ENCODE data around the gene CDH23.

CDH23 gene

DNA sequence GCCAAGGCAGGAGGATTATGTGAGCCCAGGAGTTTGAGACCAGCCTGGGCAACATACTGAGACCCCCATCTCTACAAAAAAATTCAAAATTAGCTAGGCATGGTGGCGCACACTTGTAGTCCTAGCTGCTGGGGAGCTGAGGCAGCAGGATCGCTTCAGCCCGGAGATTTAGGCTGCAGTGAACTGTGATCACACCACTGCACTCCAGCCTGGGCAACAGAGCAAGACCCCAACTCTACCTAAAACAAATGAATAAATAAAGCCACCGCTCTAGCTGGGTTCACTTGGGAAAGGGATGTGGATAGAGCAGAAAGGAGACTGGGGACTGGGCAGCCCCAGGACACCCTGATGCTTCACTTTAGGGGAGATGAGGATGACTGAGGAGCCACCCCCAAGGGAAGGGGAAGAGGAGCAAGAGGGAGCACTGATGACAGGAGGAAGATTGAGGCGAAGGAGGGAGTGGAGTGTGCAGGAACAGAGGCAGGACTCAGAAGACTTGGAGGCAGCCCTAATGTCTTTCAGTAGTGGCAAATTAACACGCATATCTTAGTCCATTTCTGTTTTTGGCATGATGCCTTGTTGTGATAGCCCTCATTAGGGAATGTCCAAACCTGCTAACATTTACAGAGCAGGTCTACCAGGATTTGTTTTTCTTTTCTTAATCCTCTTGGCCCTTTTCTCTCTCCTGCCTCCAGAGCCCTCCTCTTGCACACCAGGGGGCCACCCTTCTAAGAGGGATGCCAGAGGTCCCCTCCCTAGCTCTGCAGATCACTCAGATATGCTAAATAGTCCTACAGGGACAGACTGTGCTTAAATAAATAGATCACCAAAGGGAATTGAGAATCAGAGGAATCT lies 234.5 kb downstream of the CDH23 start:
- DNase-seq = no peak

DNA sequence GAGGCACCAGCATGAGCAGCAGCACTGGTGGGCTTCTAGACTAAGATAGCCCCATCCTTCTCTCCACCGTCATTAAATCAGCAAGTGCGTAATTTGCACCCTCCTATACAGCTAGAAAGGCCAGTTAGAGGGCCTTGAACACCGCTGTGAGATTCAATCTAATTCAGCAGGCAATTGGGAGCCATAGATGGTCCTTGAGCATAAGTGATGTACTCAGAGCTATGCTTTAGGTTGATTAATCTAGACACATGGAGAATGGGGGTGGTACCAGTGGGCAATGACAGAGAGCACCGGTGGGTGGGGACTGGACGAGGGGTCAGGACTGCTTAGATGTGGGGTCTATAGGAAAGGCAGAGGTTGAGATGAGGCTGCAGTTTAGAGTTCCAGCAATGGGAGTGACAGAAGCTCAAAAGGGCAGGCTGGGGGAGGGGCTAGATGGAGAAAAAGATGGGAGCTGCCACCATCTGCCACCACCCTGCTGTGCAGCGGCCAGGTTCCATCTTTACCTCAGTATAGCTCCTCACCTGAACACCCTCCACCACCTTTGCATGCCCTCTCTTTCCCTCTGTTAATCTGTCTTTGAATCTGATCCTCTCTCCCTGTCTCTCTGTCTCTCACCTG lies 235.6 kb downstream of the CDH23 start:
- DNase-seq = no peak

DNA sequence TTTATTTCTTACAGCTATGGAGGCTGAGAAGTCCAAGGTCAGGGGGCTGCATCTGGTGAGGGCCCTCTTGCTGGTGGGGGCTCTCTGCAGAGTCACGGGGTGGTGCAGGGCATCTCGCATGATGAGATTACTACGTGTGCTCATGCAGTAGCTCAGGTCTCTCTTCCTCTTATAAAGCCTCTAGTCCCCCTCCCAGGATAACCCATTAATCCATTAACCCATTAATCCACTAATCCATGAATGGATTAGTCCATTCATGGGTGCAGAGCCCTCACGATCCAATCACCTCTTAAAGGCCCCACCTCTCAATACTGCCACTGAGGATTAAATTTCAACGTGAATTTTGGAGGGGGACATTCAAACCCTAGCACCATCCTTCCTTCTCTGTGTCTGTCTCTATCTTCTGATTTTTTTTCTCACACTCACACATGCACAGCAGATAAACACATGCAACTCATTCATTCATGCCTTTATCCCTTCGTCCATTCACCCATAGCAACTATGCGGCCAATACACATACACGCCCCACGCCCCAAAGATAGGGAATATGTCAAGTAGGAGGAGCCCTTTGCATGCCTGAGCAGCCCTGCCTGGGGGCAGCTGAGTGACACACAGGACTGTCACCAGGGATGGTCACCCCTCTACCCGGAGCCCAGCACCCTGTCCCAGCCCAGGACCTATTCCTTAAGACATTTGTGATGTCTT lies 236.3 kb downstream of the CDH23 start:
- no peak for DNase-seq

DNA sequence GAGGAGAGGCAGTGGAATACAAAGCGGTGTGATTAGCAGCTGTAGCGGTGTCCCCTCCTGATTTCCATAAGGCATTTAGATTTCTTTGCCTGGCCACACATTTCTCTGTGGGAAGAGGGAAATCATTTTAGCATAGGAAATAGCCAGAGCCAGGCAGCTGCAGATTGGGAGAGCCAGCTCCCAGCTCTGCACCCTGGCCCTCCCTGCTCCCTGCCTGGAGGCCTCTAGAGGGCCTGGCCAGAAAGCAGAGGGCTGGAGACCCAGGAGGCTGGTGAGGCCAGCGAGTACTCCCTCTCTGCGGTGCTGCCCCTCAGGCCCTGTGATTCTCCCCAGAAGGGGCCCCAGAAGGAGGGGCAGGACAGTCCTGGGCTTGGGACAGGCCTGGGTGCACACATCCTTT lies 237.2 kb downstream of the CDH23 start:
- no peak for DNase-seq

DNA sequence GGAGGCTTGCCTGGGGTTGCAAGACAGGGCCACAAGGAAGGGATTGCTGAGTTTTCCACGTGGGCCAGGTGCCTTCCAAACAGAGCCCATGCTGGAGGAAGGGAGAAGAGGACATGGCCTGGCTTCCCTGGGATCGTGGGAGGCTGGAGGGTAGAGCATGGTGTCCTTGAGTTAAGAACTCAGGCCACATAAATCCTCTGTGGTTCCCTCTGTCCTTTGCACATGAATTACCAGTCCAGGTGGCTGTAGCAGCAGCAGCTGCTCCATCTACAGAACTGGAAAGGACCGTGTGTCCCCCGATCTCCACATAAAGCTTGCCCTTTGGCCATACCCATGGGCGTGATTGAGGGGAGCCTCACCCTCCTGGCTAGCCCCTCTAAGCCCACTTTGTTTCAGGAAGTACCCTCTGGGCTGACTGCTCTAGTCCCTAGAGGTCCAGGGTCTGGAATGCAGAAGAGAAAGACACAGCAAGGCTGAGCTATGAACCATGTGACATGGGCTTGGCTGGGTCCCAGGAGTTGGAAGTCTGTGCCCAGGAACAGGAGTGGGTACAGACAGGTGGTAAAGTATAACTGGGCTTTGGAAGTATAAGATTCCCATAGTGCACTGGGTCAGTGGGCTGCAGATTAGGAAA lies 237.9 kb downstream of the CDH23 start:
- no peak for DNase-seq

DNA sequence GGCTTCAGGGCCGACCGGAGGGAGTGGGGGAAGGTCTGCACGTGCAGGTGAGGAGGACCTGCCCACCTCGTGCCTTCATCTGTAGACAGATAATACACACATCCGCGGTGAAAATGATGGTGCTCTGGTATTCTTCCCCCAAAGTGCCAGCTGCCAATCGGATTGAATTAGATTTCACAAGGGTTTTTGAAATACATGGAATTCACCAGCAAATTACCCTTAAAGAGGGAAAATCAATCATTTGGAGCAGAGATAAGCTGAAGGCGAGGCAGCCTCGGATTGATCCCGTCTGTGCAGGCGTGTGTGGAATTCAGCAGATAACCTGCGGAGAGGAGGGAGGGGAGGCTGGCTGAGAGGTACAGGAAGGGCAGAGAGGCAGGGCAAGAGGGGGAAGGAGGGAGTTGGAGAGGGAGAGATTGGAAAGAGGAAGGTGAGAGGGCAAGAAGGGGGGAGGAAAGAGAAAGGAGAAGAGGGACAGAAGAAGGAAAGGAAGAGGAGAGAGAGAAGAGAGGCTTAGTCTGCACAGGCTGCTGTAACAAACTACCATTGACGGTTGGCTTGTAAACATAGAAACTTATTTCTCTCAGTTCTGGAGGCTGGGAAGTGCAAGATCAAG lies 238.6 kb downstream of the CDH23 start:
- no peak for DNase-seq

DNA sequence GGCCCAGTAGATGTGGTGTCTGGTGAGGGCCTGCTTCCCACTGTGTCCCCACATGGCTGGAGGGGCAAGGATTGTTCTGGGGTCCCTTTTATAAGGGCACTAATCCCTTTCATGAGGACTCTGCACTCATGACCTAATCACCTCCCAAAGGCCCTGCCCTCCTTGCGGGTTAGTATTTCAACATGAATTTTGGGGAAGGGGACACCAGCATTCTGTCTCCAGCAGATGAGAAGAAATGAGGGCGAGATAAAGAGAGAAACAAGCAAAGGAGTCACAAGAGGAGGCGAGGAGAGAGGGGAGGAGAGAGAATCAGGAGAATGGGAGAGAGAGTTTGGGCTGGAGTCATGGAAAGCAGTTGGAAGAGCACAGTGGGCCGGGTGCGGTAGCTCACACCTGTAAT lies 239.1 kb downstream of the CDH23 start:
- no peak for DNase-seq

DNA sequence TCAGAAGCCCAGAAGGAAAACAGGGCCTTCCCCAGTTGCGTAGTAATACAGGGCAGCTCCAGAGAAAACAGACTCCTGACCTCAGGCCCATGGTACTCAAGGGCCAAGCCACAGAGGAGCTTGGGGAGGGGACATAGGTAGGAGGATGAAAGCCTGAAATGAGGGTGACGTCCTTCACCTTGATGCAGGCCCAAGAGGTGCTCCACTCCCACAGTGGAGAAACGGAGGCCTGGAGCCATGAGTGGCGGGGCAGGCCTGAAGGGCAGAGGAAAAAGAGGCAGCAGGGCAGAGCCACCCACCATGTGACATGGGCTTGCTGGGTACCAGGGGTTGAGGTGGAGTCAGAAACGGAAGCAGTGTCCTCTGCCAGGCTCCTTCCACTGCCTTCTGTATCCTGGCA lies 239.9 kb downstream of the CDH23 start:
- DNase-seq = no peak

DNA sequence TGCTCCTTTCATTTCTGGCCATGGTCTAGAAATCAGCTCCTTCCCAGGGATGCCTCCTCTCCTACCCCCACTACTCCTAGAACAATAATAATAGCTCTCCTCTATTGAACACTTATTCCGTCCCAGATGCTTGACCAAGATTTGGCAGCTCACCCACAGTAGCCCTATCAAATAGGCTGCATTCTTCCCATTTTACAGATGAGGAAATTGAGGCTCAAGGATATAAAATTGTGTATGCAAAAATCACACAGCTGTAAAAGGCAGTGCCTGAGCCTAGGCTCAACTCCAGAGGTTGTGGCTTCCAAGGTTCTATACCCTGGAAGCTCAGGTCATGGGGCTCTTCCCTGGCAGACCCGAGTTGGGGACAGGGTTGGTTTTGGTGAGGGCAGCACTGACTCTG lies 240.6 kb downstream of the CDH23 start:
- no peak for DNase-seq

DNA sequence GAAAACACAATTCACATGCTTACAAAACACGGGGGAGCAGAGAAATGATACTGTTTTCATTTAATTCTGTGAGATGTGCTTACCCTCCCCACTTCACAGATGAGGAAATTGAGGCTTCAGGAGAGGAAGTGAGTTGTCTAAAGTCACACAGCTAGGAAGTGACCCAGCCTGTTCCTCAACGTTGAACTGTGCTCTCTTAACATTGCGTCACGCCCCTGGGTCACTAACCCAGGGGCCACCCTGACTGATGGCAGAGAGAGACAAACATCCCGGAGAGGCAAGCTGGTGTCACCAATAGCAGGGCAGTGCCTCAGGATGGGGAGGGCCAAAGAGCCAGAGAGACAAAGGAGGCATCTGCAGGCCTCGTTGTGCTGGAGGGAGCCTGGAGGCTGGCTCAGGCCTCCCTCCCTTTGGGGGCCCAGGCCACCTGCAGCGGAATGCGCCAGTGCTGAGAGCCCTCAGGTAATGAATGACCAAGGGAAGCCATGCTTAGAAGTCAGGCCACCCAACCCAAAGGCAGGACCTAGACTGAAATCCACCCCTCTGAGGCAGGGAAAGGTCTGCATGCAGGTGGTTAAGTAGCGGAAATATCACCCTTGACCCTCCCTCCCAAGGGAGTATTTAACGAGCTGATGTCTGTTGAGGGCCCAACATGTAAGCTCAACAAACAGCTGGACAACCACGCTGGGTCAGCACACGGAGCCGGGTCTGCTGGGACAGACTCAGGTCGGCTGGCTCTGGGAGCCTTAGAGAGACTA lies 241.5 kb downstream of the CDH23 start:
- peak; percentile 12 to 80 for DNase-seq

DNA sequence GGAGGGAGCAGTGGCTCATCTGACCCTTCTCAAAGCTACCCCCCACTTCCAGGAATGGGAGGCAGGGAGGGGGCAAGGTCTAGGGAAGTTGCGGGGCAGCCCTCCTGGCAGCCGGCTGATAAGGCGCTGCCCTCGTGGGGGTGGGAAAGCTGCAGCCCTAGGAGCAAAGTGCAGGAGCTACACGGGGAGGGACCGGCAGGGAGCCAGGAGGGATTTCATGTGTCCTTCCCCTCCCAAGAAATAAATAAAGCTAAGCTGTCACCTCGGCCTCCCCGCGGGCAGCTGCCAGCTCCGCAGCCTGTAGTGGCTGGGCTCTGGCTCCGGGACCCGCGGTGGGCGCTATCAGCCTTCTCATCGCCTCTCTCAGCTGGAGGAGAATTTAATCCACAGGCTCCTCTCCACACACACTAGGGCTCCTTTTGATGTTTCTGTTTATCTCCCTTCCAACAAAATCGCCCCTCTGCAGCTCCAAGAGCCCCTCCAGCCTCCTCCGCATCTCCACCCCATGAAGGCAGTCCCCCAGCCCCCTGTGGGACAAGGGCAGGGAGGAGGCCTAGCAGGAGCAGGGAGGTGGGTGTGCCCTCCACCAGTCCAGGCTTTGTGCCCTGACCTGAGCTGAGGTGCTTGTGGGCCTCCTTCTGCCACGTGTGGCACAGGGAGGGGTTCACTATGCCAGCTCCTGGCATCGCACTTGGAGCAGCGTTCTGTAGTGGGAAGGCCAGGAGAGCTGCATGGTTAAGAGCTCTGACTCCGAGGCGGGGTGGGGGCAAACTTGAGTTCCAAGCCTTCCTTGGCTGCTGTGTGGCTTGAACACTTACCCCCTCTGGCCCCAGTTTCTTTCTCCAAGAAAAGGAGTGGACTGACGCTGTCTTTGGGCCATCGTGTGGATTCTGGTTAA lies 242.4 kb downstream of the CDH23 start:
- no peak for DNase-seq

DNA sequence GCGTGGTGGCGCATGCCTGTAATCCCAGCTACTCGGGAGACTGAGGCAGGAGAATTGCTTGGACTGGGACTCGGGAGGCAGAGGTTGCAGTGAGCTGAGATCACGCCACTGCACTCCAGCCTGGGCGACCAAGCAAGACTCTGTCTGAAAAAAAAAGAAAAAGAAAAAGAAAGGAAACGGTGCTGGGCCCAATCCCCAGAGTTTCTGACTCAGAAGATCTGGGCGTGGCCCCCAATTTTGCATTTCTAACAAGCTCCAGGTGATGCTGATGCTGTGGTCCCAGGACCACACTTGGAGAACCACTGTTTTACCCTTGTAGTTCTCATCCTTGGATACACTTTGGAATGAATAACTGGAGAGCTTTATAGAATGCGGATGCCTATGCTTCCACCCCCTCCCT lies 243.9 kb downstream of the CDH23 start:
- DNase-seq = no peak

DNA sequence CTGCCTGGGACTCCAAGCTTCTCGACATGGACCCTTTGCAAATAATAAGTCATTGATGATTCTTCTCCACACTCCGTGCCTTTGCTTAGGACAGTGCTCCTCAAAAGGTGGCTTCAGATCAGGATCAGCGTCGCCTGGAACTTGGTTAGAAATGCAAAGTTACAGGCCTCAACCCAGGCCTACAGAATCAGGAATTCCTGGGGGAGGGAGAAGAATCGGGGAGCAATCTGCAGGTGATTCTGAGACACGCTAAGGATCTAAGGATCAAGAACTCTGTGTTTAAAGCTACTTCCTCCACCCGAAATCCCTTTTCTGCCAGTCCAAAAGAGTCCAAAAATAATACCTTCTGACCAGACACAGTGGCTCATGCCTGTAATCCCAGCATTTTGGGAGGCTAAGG lies 244.7 kb downstream of the CDH23 start:
- no peak for DNase-seq

DNA sequence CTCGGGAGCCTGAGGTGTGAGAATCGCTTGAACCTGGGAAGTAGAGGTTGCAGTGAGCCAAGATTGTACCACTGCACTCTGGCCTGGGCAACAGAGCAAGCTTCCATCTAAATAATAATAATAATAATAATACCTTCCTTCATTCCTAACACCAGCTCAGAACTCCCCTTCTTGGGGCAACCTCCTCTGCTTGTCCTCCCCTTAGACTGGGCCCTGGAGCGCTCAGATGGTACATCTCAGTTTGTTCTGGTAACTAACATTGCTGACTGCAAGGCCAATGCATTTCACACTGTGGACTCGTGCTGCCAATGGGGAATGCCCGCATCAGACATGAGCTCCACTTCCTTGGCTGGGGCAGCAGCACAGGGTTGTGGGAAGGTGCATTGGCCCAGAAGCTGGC lies 245.3 kb downstream of the CDH23 start:
- DNase-seq = no peak

DNA sequence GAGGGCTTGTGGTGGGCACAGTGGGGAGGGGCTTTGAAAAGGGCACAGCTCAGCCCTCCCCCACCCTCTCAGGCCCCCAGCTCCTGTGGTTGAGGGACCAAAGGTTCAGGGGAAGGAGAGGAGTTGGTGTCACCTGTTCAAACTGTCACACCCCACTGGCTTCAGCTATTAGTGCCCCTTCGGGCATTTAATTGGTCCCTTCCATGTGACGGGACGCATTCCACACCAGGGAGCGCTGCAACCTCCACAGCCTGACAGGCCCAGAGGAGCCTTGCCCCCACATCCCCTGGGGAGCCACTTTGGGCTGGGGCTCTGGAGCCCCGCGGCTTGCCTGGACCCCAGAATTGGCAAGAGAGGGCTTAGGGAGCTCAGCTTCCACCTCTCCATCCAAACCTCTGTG lies 247.2 kb downstream of the CDH23 start:
- DNase-seq = no peak

DNA sequence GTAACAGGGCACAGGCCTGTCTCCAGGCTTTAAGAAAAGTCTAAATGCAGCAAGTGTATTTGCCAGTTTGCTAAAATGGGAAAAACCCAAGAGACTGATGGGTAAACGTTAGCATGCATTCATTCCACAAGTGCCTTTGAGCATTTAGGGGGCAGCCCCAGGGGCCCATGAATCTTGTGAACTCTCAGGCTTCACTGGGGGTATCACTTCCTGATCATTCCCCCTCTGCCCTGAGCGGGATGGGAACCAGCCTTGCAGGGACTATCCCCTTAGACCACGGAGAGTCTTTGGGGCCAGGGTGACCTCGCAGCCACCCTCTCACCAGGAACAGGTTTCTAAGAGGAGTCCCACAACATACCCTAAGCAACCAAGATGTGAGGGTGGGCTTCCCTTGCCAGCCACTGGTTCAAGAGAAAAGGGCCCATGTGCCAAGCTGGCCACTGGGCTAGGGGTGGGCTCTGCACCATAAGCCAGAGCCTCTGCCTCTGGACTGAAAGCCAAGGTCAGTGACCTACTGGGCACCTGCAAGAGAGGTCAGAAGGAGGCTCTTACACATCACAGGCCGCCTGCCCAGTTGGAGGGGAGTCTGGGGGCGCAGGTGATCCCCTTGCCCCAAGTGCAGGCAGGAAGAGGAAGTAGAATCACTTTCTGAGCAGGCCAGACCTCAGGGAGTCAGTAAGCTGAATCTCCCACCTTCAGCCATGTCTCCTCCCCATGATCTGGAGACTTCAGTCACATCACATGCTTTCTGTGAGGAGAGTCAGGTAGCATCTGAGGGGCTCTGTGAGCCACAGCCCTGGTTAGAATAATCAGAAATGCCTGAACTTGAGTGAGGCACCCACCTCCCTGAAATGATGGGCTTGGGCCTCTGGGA lies 247.8 kb downstream of the CDH23 start:
- no peak for DNase-seq

DNA sequence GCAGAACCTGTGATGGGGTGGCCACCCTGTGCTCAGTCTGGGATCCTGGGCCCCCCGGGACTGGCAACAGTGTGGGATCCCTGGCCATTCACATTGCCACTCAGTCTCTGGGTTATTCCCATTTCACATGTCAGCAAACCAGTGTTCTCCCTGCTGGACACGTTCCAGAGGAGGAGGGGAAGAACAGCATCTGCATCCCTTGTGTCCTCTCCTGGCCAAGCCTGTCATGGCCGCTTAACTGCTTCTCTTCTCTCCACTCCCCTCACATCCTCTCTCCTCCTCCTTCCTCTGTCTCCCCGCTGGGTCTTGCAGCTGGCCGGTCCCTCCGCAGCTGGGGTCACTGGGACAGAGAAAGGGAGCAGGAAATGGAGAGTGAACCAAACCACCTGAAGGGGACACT lies 248.5 kb downstream of the CDH23 start:
- DNase-seq = no peak

DNA sequence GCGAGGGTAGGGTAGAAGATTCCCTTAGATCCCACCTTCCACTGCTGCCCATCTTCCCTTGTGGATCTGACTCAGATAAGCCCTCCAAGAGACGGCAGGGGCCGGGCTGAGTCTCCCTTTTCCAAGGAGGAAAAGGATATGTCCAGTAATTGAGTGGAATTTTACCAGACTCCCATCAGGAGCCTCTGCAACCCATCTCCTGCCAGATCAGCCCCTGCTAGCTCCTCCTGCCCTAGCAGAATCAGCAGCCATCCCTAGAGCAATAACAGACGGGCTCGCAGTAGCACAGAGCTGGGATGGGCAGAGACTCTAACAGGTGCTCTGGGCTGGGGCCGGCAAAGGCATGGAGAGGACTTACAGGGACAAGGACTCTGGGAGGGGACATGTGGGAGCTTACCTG lies 249.3 kb downstream of the CDH23 start:
- DNase-seq = no peak

DNA sequence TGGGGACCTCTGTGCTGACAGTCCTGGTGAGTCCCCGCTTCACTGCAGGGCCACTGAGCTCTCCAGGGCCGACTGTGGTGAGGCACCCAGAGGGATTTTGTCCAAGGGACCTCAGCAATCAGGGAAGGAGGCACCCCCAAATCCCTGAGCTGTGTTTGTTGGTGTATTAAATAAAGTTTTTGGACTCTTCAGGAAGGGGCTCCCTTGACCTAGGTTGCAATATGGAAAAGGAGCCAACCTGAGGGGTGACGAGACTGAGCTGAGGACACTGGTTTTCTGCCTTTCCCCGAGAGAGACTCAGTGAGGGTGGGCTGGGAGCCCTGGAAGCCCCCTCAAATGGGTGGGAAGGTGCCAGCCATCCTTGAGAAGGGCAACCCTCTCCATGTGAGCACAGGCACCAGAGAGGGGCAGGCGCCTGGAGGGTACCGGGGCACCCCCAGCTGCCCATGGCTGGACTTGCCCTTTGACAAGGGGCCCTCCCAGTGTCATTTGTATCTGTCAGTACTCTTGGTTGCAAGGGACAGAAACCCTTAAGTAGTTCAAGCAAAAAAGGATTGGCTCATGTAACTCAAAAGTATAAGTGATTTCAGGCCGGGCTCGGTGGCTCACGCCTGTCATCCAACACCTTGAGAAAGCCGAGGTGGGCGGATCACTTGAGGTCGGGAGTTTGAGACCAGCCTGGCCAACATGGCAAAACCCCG lies 250.0 kb downstream of the CDH23 start:
- DNase-seq = no peak

Measured in CD4-positive, alpha-beta T cell treated with Interleukin-1 beta for 1 hour (primary cell).